Ascending aorta (tissue), 2 donors: ENCODE measurements around the gene PLEKHA3. TPM values are rescaled to one million over a fixed set of nuclear protein-coding genes. Genes with fewer than 3 reads are reported as not detected.

Source experiments
- DNase-seq, 2 donors: peaks; one replicate each; pipeline ENCODE4 v3.0.0-alpha.2; 2019; ENCODE audit warnings: low spot score in 2 of 2
- H3K27ac ChIP-seq, 2 donors: fragments of 200-600 bp; sonication (generic); one replicate each; pipeline ENCODE4 v1.5.1; 2016 to 2017; ENCODE audit warnings: mild to moderate bottlenecking in 1 of 2
- H3K27me3 ChIP-seq: fragments of 200-600 bp; sonication (generic); one replicate; pipeline ENCODE4 v1.5.1; 2017
- H3K36me3 ChIP-seq, 2 donors: fragments of 200-600 bp; sonication (generic); one replicate each; pipeline ENCODE4 v1.5.1; 2016
- H3K4me1 ChIP-seq, 2 donors: fragments of 200-600 bp; sonication (generic); one replicate each; pipeline ENCODE4 v1.5.1; 2016 to 2017; ENCODE audit warnings: mild to moderate bottlenecking in 1 of 2
- H3K4me3 ChIP-seq, 2 donors: fragments of 200-600 bp; sonication (generic); one replicate each; pipeline ENCODE4 v1.5.1; 2016 to 2017; ENCODE audit warnings: mild to moderate bottlenecking in 1 of 2
- H3K9me3 ChIP-seq, 2 donors: fragments of 200-600 bp; sonication (generic); one replicate each; pipeline ENCODE4 v1.5.1; 2016
- intact Hi-C: fragments of 100-400 bp; cut with DNase I; formaldehyde crosslinking; loops from one replicate; pipeline ENCODE4 v1.15.1; 2023
- total RNA-seq: library from RNA; depleted of rRNA; stranded (reverse); fragments of >200 nt; gene quantifications from one replicate; pipeline ENCODE4 v1.1.0, GENCODE V29; 2016
- TF ChIP-seq, protein P1 (sequence below), 3 experiments: fragments of 200-600 bp in 2 of 3; fragments of 450-650 bp in 1 of 3; sonication (generic) in 2 of 3; IDR thresholded peaks; one replicate each; pipeline ENCODE4 v1.5.1; 2016 to 2019; ENCODE audit warnings: antibody characterized with exemption in 3 of 3, mild to moderate bottlenecking in 1 of 3, moderate library complexity in 1 of 3

The PLEKHA3 gene
- total RNA-seq, 1 donor from 2014 or later: 4.8 TPM

DNA sequence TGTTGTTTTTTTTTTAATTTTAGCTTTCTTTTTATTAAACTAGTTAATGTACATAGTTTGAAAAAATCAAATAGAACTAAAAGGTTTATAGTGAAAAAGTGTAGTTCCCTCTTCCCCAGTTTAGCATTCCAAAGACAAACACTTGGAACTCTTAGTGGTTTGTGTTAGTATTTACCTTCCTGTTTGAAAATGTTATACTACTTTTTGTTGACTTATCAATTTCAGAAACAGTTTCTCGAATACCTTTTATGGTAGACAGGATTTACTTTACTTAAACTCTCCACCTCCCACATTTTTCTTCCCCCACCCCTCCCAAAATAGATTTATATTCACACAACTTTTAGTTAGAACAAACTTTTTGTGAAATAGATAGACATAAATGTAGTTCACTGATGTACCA, 26.7 kb downstream of the PLEKHA3 start:
- no peak for DNase-seq
- Histone ChIP-seq H3K36me3 (peaks cover 32 to 36% of the 10 kb centered on the region in 2 donors), H3K27ac (no peak overlapping the region), H3K4me1 (no peaks in the 10 kb centered on the region), H3K9me3 (no peaks in the 10 kb centered on the region), H3K4me3 (no peak overlapping the region), H3K27me3 (no peaks in the 10 kb centered on the region)
- TF ChIP-seq, protein P1, sequence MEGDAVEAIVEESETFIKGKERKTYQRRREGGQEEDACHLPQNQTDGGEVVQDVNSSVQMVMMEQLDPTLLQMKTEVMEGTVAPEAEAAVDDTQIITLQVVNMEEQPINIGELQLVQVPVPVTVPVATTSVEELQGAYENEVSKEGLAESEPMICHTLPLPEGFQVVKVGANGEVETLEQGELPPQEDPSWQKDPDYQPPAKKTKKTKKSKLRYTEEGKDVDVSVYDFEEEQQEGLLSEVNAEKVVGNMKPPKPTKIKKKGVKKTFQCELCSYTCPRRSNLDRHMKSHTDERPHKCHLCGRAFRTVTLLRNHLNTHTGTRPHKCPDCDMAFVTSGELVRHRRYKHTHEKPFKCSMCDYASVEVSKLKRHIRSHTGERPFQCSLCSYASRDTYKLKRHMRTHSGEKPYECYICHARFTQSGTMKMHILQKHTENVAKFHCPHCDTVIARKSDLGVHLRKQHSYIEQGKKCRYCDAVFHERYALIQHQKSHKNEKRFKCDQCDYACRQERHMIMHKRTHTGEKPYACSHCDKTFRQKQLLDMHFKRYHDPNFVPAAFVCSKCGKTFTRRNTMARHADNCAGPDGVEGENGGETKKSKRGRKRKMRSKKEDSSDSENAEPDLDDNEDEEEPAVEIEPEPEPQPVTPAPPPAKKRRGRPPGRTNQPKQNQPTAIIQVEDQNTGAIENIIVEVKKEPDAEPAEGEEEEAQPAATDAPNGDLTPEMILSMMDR (IDR thresholded peaks at IDR 0.05): no peak
- intact Hi-C loops: no loop called here

DNA sequence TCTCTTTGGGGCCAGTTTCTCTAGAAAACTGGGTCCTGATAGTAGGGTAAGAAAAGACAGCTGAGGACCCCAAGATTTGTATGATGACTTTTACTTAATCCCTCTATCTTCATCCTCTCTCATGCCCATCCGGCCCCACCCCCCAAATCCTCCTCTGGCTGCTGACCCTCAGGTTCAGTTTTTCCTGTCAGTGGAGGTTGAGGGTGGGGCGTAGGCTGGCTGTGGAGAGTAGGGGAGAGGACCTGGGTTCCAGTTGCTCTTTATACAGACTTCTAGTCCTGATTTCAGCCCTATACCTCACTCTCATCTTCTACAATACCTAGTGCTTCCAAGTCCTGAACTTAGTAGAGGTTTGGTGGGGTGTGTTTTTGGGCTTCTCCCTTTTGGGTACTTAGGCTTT, 28.4 kb downstream of the PLEKHA3 start:
- no peak for DNase-seq
- no peaks in the 10 kb centered on the region for H3K4me1 ChIP-seq
- TF ChIP-seq, protein P1 (IDR thresholded peaks at IDR 0.05): no peak
- H3K36me3 ChIP-seq: peaks cover 18 to 29% of the 10 kb centered on the region in 2 donors
- H3K27ac ChIP-seq: no peak overlapping the region
- H3K4me3 ChIP-seq: no peak overlapping the region
- no peaks in the 10 kb centered on the region for H3K27me3 ChIP-seq
- no peaks in the 10 kb centered on the region for H3K9me3 ChIP-seq
- intact Hi-C loops: no loop called here

DNA sequence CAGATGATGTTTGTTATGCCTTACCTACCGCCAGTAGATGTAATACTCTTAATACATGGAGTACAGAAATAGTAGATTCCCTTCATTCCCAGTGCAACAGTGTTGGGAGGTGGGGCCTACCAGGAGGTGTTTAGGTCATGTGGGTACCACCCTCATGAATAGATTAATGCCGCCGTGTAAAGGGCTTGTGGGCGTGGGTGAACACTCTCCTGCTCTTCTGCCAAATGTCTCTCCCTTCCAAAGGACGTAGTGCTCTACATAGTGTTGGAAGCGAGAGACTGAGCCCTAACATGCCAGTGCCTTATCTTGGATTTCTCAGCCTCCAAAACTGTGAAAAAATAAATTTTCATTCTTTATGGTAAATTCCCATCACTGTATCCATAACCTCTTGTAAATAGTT, 30.1 kb downstream of the PLEKHA3 start:
- Histone ChIP-seq H3K4me3 (no peak overlapping the region), H3K27ac (no peak overlapping the region), H3K9me3 (no peaks in the 10 kb centered on the region), H3K4me1 (no peaks in the 10 kb centered on the region), H3K27me3 (no peaks in the 10 kb centered on the region), H3K36me3 (peaks cover 13 to 21% of the 10 kb centered on the region in 2 donors)
- DNase-seq: no peak
- TF ChIP-seq, protein P1 (IDR thresholded peaks at IDR 0.05): no peak
- intact Hi-C loops: no loop called here

DNA sequence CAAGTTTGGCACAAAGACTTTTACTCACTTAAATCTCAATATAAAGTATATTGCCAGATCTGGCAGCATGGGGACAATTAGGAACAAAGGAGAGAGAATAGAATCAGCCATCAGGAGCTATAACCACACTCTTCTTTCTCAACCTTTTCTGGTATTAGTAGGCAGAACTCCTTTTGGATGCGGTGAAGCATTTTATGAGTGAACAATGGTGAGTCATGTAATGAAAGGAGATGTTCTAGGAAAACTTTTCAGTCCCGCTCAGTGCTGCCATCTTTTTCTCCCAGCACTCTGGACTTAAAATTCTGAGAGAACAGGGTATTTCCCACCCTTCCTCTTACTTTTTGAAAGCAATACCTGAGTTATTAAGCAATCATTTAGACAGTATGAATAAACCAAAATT, 32.2 kb downstream of the PLEKHA3 start:
- Histone ChIP-seq H3K9me3 (no peaks in the 10 kb centered on the region), H3K4me1 (no peaks in the 10 kb centered on the region), H3K36me3 (peaks cover 7 to 21% of the 10 kb centered on the region in 2 donors), H3K4me3 (no peak overlapping the region), H3K27me3 (no peaks in the 10 kb centered on the region), H3K27ac (no peak overlapping the region)
- intact Hi-C loops: no loop called here
- TF ChIP-seq, protein P1 (IDR thresholded peaks at IDR 0.05): no peak
- no peak for DNase-seq

DNA sequence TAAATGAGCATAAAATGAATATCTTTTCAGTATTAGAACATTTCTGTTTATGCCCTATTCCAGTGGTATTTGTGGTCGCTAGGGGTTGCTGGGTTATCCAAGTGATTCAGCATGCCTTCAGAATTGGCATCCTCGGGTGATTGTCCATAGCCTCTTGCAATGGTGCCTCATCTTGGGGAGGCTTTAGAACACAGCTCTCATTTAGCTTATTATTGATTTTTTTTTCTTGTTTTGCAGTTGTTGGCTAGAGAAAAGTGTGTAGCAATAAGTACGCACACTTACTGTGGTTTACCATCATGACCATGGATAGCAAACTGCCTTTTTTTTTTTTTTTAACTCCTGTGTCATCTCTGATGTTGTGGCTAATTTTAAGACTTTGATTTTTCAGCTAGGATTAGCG, 33.6 kb downstream of the PLEKHA3 start:
- no peaks in the 10 kb centered on the region for H3K9me3 ChIP-seq
- peaks cover 3 to 35% of the 10 kb centered on the region in 2 donors for H3K36me3 ChIP-seq
- no peaks in the 10 kb centered on the region for H3K27me3 ChIP-seq

More for the DNA sequence above, 33.6 kb downstream of the PLEKHA3 start:
- TF ChIP-seq, protein P1 (IDR thresholded peaks at IDR 0.05): no peak
- intact Hi-C loops: no loop called here
- DNase-seq: no peak
- H3K27ac ChIP-seq: no peak overlapping the region
- H3K4me1 ChIP-seq: no peaks in the 10 kb centered on the region
- no peak overlapping the region for H3K4me3 ChIP-seq
